GM21367 (cell line): ENCODE results near the gene SYT1.
"Not testable (repeated sequence)": the region's sequence is repeated elsewhere in the genome, so short reads cannot be mapped to it uniquely, and the experiment has no call there.

Experiments used
- ATAC-seq: cut with Tn5 transposase; IDR thresholded peaks from one replicate; pipeline ENCODE4 v1.9.1; 2021; ENCODE audit not compliant: unreplicated experiment

Gene SYT1

DNA sequence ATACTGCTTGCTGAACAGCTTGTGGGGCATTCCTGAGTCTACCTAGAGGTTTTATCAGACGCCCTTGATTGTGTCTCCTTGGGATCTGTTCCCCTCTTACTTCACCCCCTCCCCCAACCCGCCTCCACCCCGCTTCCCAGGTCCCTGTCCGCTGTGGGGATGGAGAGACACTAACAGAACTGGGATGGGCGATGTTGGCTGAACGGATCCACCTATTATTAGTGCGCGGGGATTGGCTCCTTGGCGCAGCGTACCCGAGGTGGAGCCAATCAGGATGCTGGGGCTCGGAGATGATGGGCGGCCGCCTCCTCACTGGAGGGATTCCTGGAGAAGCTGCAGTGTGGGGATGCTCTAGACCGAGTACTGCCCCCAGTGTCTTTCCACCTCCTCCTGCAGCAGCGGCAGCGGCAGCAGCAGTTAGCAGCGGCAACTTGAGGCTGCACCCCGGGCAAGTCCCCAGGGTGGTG is at the start of gene SYT1:
SYT1 (plus strand) TSS at position 372 of the 467 bp plus-strand sequence.
- peak; percentile 19 for ATAC-seq

DNA sequence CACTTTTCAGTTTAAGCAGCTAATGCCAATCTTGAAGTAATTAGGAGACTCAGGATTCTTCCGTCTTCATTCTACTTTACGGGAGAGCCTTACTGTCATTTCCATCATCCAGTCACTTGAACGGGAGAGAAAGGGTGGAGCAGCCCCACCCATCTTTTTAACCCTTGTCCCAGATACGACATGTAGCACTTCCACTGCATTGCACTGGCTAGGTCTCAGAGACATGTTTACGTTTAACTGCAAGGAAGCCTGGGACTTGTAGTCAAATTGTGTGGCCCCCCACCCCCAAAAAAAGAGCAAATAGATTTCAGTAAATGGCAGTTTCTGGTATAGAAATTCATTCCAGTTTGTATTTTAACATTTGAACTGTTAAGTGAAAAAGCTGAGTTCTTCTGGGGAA is 46.1 kb upstream of the SYT1 start:
- no peak for ATAC-seq

GRCh38 chr12:78820946-78821345 is 43.6 kb upstream of the SYT1 start:
- ATAC-seq = no peak

GRCh38 chr12:78824918-78825317 is 39.7 kb upstream of the SYT1 start:
- ATAC-seq = no peak

DNA sequence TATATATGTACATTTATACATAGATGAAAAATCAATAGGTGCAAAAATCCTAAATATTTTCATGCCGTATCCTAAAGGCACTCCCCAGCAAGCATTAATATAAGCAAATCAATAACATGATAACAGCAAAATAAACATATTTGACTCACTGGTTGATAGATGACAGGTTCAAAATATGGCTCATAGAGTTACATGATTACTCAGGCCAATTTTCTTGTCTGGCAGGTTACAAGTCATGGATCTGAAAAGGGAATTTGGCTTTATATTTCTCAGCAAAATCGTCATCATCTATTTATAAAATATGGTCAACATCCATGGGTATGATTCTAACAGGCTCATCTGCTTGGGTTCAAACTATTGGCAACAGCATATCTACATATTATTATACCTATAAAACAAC is 34.9 kb upstream of the SYT1 start:
- no peak for ATAC-seq

GRCh38 chr12:78835493-78835892 is 29.1 kb upstream of the SYT1 start:
- no peak for ATAC-seq

- ATAC-seq = not testable (repeated sequence)
These were observed 24.0 kb upstream of the SYT1 start for GRCh38 chr12:78840518-78841019.

- no peak for ATAC-seq
These were observed 11.3 kb upstream of the SYT1 start for GRCh38 chr12:78853231-78853630.

GRCh38 chr12:78863482-78864402 is 832 bp upstream of the SYT1 start:
- peak; percentile 45 for ATAC-seq

GRCh38 chr12:78864870-78865463 is 393 bp downstream of the SYT1 start:
- ATAC-seq = peak; percentile 6

- ATAC-seq = no peak
These were observed 942 bp downstream of the SYT1 start for GRCh38 chr12:78865516-78865915.

DNA sequence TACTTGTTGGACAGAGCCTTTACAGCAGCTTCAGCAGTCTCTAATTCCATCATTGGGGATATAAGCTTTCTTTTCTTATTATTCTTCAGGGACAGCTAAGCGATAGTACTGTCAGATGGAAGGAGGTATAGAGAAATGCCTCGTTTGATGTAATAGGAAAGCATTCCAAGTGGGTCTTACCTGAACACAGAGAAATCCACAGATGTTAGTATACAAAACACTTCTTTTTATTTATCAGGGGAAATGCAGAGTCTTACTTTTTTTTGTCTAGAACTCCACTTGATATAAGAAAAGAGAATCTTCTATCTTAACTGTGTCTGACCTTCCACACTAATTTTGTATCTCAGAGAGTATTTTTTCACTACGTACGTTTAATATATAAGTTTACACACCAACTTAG is 1.9 kb downstream of the SYT1 start:
- ATAC-seq = no peak

DNA sequence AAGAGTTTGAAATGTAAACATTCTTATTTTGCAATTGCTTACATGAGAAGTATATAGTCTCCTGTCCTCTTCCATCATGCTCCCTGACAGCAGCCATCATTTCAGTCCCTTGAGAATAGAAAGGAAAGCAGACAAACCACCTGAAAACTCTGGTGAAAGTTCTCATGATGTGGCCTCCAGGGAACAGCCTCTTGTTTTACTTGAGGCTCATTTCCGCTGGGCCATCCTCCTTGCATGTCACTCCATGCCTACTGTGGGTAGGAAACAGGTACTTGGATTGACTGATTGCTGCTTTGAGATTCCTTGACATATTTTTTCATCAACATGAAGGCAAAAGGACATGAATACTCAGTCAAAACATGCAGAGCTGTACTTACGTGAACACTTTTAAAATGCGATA is 6.0 kb downstream of the SYT1 start:
- ATAC-seq = no peak

DNA sequence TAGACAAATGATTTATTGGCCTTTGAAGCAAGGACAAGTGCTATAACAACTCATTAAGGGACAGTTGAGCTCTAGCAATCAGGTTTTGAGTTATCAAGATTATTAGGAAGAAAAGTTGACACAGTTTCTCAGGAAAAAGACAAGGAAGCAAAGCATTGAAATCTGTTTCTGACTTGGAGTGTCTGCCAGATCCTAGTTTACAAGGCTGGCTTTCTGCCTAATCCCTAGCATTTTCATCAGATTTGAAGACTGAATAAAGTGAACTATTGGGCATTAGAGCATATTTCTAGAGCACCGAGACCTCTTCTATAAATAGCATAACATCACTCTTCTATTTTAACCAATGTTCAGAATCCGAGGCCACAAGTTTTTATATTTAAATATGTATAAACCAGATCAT is 7.0 kb downstream of the SYT1 start:
- ATAC-seq = no peak

- no peak for ATAC-seq
These were observed 13.9 kb downstream of the SYT1 start for GRCh38 chr12:78878459-78878858.

DNA sequence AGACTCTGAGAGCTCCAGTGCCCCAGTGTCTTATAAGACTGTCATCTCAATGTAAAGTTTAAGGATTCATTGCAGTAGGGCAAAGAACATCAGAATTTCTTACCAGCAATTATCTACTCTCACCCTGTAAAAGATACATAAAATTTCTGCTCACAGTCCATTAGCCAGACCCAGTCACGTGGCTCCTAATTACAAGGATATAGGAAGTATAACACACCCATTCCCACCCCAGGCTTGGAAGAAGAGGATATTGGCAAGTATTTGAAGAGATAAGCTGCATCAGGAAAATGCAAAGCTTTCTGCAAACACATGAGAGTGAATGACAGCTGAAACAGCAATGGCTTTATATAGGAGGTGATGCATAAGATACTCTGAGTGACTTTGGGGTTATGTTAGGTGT is 14.3 kb downstream of the SYT1 start:
- ATAC-seq = no peak

DNA sequence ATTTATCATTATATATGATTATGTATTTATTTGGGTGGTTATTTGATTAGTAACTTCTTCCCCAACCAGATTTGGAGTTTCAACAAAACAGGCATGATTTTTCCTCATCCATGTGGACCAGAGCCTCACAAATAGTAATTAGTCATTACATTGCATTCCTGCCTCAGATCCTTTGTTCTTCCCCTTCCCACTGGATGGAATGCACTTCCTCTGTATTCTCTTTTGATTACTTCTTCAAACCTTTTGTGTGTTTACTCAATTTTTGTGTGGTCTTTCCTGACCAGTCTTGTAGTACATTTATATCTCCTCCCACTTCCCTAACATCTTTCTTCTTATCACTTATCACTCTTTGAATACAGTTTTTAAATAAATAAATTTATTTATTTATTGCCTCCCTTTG is 15.5 kb downstream of the SYT1 start:
- no peak for ATAC-seq

- no peak for ATAC-seq
These were observed 17.1 kb downstream of the SYT1 start for GRCh38 chr12:78881685-78882084.

DNA sequence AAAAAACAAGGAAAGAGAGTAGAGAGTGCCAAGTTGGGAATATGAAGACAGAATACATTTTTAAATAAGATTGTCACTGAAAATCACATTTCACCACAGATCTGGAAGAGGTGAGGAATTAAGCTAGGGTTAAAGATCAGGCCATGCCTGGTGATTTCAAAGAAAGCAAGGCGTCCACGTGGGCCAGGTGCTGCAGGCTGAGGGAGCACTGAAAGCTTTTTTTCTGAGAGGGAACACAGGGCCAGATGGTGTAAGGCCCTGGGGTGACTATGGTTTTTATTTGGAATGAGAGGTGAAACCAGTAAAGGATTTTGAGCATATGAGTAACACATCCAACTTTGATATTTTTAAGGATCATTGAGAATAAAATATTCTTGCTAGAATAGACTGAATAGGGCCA is 20.9 kb downstream of the SYT1 start:
- no peak for ATAC-seq

GRCh38 chr12:78886719-78887407 is 22.3 kb downstream of the SYT1 start:
- no peak for ATAC-seq

DNA sequence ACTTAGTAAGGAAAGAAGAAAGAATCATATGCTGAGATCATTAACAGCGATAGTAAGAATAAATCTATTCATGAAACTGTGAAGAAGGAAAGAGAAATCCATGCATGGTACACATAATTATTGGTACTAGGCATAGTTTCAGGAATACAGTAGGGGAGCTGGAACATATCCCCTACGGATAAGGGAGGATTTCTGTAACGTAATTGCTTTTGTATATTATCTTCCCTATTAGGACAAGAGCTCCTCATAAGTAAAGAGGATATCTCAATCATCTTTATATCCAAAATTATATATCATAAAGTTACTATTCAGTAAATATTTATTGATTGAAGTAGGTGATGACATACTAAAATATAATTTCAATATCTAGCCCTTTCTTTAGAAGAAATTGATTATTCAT is 22.9 kb downstream of the SYT1 start:
- no peak for ATAC-seq

DNA sequence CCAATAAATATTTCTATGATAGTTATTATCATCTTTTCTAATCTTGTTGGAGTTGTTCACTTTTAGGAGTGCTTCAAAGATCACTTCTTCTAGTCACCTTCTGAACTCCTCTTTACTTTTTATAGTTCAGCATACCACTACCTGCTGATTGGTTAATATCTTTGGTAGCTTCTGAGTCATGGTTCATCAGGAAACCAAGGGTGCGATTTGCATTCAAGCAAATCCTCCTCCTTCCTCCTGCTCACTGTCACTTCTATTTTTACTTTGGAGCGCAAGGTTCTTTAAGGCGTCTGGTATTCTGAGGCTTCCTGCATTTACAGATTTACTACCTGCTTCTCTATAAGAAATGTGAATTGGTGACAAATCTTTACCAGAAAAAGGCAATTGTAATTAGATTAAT is 24.0 kb downstream of the SYT1 start:
- ATAC-seq = peak; percentile 96
